PC-3 (cell line): ENCODE measurements around the gene SPIN2B. TPM values are rescaled to one million over a fixed set of nuclear protein-coding genes. Genes with fewer than 3 reads are reported as not detected.

Experiments used
- total RNA-seq: library from RNA; depleted of rRNA; stranded (reverse); fragments of >200 nt; gene quantifications from 2 replicates; pipeline ENCODE4 v1.2.3, GENCODE V29; 2014; rRNA removed

Gene SPIN2B
- total RNA-seq, 1 experiment from 2014 or later, result 17.7 TPM

Other genes with a start within 250 kb of the SPIN2B start
- 8.4 and 9.0 TPM in 2 replicates for gene SPIN3, start 126.0 kb downstream of the SPIN2B start, total RNA-seq
- gene SPIN2A, start 15.8 kb upstream of the SPIN2B start, total RNA-seq, result 0.17 and 0.44 TPM in 2 replicates
- gene FAAH2, start 165.2 kb upstream of the SPIN2B start, total RNA-seq, result 1.6 and 4.5 TPM in 2 replicates